NOMO-1 (cell line): ENCODE measurements around the gene USF3.

Experiments
- DNase-seq, 2 experiments: peaks; one replicate each; lab custom pipeline; 2025; ENCODE audit not compliant: unreplicated experiment in 2 of 2; lab: John Stamatoyannopoulos, UW

USF3 gene, protein sequence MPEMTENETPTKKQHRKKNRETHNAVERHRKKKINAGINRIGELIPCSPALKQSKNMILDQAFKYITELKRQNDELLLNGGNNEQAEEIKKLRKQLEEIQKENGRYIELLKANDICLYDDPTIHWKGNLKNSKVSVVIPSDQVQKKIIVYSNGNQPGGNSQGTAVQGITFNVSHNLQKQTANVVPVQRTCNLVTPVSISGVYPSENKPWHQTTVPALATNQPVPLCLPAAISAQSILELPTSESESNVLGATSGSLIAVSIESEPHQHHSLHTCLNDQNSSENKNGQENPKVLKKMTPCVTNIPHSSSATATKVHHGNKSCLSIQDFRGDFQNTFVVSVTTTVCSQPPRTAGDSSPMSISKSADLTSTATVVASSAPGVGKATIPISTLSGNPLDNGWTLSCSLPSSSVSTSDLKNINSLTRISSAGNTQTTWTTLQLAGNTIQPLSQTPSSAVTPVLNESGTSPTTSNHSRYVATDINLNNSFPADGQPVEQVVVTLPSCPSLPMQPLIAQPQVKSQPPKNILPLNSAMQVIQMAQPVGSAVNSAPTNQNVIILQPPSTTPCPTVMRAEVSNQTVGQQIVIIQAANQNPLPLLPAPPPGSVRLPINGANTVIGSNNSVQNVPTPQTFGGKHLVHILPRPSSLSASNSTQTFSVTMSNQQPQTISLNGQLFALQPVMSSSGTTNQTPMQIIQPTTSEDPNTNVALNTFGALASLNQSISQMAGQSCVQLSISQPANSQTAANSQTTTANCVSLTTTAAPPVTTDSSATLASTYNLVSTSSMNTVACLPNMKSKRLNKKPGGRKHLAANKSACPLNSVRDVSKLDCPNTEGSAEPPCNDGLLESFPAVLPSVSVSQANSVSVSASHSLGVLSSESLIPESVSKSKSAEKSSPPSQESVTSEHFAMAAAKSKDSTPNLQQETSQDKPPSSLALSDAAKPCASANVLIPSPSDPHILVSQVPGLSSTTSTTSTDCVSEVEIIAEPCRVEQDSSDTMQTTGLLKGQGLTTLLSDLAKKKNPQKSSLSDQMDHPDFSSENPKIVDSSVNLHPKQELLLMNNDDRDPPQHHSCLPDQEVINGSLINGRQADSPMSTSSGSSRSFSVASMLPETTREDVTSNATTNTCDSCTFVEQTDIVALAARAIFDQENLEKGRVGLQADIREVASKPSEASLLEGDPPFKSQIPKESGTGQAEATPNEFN (N-terminal part only)

DNA sequence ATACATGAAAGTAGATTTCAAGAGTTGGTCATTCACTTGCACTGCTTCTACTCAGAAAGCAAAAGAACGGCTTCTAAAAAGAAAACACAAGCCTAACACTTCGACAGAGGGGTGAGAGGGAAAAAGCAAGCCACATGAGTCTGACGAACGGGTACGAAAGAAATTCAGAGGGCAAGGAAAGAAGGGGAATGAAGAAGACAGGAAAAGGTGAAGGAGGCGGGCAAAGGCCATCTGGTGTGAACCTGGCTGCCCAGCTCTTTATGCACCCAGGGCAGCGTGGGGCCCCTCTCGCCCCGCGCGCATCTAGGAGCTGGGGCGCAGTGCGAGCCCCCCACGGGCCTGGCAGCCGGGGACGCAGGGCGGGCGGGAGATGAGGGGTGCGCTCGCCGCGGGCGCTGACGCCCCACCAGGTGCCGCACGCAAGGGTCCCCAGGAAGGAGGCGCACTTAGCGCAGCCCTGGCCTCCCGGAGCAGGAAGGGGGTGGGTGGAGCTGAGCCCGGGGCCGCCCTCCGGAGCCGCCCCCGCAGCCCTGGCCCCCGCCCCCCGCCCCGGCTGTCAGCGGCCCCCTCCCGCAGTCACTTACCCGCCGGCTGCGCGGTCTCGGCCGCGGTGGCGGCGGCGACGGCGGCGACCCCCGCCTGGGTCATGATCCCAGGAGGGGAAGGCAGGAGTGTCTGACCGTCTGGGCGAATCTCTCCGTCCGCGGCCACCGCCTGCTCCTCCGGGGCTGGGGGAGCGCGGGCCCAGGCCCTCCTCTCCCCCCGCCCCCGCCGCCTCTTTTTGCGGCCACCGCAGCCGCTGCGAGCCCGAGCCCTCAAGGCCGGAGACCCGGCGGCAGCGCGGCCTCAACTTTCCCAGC is at the start of gene USF3:
TSS of gene USF3 (minus strand) at position 857 of the 860 bp plus-strand sequence. CDS start 21,764 bp downstream, outside the sequence.
- DNase-seq: peak; percentile 53 to 69

DNA sequence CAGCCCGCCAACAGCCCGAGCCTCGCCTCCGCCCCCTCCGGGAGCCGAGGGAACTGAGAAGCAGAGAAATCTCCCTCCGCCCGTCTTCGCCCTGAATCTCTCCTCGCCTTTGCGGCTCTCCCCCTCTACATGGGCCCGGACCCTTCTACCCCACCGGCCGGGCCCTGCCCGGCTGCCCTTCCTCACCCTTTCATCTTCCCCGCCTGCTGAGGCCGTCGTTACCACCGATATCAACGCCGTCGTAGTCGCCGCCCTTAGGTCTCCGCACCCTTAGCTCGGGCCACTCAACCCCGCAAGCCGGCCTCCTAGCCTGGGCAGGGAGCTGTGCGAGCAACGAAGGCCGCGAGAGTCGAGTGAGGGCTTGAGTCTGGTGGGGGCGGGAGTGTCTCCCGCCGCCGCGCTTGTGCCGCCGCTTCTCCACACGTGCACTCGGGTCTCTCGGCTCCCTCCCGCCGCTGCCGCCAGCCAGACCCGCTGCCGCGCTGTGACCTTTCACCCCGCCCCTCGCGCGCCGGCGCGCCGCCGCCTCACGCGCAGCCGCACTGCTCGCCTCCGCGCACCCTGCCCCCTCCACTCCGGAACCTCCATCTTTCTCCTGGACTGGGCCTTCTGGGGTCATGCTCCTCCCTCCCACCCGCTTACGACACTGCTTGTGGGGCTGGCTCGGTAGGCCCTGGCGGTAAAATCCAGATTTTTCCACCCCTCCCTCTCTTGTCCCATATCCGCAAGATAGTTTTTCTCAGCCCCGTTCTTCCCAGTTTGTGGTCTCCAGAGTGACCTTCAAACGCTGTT is 49.5 kb upstream of the USF3 start, which contains the start of gene NAA50:
TSS of gene NAA50 (minus strand) at position 494 of the 792 bp plus-strand sequence. CDS start at position 194, 300 bp downstream.
- DNase-seq: peak; percentile 80 to 97

DNA sequence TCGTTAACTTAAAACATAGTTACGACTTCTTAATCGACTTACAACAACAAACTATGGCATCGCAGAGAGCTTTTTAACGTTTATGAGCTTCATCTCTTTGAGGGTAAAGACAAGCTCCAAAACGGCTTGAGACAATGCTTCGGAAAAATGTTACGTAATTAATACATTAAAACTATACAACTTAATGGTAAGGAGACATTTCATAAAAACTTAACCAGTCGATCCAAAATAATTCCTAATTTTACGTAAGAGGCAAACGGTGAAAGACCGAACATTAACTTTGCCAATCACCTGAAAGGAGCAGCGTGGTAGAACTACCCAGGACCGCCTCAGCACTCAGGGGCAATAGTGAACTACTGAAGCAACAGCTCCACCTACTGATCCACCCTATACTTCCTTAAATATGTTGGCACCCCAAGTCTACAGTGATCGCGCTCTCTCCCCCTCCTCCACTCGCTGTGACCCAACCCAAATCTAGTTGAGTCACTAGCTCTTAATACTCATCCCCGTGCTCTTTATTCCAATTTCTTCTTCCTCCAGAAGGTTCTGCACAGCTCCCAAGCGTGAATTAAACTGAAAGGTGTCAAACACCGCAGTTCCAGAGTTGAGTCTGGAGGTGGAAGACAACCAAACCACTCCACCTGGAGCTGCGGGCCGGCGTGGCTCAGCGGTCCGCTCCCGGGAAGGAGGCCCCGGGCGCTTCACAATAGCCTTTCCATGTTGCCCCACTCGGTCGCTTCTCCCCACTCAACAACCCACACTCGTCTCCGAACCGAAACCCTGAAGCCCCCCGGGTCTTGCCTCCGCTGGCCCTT is 48.7 kb upstream of the USF3 start:
- peak; percentile 92 to 95 for DNase-seq

DNA sequence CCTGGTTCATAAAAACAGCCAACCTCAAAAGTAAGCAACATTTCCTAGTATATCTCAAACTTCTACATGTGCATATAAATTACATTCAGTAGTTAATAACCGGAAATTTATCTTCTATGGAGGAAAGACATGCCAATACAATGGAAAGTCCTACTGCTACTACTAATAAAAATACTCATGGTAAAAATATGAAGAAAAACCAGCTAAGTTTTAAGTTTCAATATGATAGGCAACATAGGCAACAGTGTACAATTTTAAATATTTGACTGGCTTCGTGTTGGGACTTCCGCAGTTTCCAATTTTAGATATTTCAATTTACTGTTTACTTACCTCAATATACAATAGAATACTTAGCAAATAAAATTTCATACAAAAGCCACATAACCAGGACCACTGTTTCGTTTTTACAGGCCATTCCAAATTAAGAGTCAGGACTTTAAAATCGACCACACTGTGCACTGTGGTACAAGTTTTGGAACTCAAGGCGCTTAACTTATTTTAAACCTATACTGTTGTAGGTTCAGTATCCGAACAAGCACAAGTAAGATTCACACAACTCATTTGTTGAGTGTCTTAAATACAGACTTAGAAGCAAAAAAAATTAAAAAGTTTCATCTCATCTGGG is 46.7 kb upstream of the USF3 start:
- no peak for DNase-seq

DNA sequence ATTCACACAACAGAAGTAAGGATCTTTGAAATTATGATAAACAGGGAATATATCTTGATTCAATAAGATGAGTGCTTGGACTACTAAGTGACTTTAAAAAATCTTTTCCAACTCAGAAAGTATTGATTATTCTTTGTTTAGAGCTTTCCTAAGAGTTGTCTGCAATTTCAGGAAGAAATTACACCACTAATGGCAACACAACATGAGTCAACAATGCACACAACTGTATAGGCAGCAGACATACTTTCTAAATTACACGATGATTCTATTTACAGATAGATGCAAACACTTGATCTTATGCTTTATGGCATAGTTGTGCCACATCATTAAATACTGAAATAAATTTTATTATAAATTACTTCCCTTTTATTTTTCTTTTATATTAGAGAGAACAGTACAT is 45.2 kb upstream of the USF3 start:
- DNase-seq: no peak

DNA sequence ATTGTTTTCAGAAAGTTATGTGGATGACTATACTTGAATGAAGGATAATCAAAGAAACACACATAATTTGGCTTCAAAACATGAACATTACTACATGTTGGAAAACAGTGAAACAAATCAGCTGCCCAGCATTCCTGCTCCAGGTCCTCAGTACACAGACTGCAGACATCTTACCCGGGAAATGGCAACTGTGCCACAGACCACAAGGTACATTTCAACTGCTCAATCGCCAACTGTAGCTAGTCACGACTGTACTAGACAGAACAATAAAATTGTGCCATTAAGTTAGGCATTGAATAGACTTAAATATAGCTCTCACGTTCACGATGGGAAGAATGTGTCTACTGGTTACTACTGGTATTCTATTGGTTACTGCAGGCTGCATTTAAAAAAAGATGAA is 44.6 kb upstream of the USF3 start:
- no peak for DNase-seq

DNA sequence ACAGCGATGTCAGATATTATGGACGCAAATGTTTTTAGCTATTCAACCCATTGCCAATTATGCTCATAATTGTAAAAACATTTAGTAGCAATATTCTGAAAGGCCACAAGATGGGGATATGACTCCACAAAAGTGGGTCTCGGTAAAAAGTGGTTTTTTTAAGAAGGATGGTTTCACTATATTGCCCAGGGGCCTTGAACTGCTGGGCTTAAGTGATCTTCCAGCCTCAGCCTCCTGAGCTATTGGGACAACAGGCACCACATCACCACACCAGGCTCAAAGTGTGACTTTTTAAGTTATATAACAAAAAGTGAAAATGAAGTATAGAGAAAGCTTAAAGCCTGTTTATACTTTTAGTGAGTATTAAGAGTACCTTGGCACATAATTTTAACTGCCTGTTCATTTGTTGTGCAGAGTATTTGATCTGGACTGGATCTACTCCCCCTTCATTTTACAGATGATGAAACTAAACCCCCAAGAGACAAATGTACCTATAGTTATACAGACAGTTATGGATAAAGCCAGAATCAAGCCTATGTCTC is 40.2 kb upstream of the USF3 start:
- peak; percentile 44 to 54 for DNase-seq

DNA sequence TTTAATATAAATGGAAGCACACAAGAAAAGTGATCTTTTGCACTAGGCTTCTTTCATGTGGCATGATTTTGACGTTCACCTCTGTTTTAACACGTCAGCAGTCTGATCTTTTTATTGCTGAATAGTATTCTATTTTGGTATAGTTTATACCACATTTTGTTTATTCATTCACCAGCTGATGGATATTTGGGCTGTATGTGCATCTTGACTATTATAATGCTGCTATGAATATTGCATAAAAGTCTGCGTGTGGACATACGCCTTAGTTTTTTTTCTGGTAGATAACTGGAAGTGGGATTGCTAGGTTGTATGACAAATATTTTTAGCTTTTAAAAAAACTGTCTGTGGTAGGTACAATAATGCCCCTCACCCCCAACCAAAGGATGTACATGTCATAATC is 35.3 kb upstream of the USF3 start:
- no peak for DNase-seq

DNA sequence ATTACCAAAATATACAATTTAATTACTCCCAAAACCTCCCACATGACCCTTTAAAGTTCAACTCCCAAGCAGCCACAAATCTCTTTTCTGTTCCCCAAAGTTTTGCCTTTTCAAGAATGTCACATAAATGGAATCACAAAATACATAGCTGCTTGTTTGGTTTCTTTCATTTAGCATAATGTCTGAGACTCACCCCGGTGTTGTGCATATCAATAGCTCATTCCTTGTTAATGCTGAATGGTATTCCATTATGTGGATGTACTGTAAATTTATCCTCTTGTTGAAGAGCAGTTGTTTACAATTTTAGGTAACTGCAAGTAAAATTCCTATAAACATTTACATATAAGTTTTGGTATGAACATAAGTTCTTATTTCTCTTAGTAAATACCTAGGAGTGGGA is 34.1 kb upstream of the USF3 start:
- DNase-seq: no peak

DNA sequence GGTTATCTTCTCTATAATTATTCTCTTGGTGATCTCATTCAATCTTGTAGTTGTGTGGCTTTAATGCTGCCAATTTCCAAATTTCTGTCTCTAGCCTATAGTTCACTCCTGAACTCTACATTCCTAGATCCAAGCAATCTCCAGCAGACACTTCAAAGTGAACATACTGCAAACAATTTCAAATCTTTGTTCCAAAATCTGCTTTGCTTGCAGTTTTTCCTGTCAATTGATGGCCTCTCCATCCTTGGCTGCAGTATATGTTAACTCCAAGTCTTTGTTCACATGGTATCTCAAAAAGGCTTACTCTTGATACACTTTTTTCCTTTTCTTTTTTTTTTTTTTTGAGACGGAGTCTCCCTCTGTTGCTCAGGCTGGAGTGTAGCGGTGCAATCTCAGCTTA is 32.2 kb upstream of the USF3 start:
- DNase-seq: no peak

DNA sequence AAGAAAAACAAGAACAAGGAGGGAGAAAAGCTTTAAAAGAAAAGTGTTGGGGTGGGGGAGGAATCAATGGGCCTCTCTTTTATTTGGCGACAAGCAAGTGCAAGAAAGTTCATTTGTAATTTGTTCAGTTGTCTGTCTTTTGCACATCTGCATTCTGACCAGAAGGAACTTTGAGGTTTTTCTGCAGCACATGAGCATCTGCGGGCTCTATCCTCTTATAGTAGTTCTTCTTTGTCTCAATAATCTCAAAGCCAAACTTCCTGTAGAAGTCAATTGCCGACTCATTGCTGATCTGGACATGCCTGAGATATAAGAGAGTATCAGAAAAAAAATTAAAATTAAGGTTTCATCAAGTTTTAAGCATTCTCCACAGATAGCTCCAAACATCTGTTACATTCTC is 25.2 kb upstream of the USF3 start:
- DNase-seq: no peak

DNA sequence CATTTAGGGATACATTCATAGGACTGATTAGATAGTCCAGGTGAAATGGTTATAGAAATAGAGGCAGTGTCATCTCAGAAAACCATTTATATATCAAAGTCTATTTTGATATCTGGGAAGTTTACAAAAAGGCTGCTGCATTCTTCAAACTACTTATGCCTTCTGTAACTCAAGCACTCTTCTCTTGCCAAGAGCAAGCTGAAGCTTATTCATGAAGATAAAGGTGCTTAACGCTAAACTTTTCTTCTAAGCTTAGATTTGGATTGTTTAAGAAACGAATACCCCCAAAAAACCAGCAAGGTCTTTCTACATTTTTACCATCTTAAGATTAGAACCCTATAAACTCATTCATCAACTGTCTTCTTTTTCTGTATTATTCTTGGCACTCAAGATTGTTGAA is 23.3 kb upstream of the USF3 start:
- DNase-seq: no peak

DNA sequence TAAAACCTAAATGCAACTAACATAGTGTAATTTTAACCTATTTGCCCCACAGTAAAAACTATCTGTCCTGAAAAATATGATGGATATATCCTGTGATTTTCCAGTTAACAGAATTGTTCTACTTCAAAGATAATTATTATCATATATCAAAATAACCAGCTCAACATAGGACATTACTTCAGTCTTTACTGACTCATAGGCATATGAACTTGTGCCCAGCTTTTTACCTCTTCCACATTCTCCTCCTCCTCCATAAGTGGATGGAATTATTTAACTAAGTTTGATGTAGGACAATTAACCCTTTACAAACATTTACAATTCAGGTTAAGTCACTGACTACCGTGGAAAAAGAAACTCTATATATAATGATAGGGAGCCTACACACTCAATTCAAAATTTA is 22.9 kb upstream of the USF3 start:
- no peak for DNase-seq

DNA sequence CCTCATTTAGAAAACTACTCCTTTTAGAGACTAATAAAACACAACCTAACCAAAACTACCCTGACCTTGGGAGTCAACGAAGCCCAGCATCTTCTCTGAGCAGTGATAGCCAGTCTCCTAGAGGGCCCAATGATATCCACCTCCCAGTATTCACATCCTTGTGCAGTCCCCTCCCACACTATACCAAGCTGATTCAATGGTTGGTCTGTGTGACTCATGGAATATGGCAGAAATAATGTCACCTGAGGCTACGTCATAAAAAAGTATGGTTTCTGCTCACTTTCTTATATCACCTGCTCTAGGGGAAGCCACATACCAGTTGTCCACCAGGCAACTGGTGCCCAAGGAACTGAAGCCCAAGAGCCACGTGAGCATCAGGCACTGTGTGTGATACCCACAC is 21.4 kb upstream of the USF3 start:
- DNase-seq: no peak

DNA sequence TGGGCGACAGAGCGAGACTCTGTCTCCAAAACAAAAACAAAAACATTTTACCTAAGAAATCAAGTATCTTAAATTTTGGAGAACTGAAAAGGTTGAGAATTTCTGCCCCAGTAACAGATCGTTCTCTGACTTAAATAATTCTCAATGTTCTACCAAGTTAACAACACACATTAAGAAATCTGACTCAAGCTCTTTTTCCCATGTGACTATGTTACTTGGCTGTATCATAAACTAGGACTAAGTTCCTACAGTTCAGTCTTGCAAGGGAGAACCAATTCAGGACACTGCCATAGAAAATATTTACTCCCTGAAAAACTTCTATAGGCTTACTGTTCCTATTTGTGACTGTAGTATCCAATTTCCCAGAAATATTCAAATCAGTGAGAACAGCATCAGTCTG is 20.9 kb upstream of the USF3 start:
- DNase-seq: no peak

DNA sequence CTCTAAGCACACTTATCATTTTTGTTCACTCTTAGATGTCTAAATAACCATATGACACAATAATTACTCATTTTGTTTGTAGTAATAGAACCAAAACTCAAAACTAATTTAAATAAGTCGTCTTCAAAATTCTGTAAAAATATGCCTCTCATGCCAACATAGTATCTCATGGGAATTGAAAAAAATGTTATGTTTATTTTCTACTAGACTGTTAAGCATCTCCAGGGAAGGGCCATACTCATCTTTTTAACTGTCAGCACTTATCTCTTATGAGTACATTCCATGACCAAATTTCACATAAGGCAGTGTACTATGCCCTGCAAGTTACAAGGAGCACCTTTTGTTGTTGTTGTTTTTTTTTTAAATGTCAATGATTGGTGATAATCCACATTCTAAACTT is 18.3 kb upstream of the USF3 start:
- DNase-seq: no peak

DNA sequence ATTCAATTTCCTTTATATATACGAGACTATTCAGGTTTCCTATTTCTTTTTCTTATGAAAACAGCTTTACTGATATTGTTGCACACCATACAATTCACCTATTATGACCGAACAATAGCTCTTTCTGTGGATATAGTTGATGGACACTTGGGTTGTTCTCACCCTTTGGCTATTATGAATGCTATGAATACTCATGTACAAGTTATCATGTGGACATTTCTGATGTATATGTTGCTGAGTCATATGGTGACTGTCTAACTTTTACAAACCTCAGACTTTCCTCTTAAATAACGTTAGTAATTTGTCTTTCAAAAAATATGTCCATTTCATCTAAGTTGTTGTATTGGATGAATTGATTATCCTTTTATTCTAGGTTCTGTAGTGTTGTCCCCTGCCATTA is 15.7 kb upstream of the USF3 start:
- no peak for DNase-seq

DNA sequence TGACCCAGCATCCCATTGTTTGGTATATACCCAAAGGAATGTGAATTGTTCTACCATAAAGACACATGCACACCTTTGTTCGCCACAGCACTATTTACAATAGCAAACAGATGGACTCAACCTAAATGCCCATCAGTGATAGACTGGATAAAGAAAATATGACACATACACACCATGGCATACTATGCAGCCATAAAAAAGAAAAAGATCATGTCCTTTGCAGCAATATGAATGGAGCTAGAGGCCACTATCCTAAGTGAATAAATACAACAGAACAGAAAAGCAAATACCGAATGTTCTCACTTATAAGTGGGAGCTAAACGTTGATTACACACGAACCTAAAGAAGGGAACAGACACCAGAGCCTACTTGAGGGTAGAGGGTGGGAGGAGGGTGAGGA is 11.4 kb upstream of the USF3 start:
- DNase-seq: no peak
